Transverse colon (tissue), 4 donors: Measurements from ENCODE around the gene CLTC.

Experiments
- POLR2A ChIP-seq: fragments of 450-650 bp; IDR thresholded peaks from one replicate; pipeline ENCODE4 v1.6.1; 2016; ENCODE audit warnings: antibody characterized with exemption, mild to moderate bottlenecking, moderate library complexity
- POLR2AphosphoS5 ChIP-seq, 3 donors: sonication (generic); formaldehyde crosslinking; IDR thresholded peaks; one replicate each; pipeline ENCODE4 v1.6.1; 2016; ENCODE audit warnings: antibody characterized with exemption in 3 of 3
- TF ChIP-seq, protein P1 (sequence below), 5 experiments: fragments of 200-600 bp in 3 of 5; fragments of 450-650 bp in 2 of 5; sonication (generic) in 3 of 5; IDR thresholded peaks; 1 replicate in 2 of 5; 2 replicates in 3 of 5; pipeline ENCODE4 v1.5.1; 2016 to 2017; ENCODE audit warnings: antibody characterized with exemption in 5 of 5, inconsistent platforms in 3 of 5, mild to moderate bottlenecking in 2 of 5, moderate library complexity in 1 of 5

DNA sequence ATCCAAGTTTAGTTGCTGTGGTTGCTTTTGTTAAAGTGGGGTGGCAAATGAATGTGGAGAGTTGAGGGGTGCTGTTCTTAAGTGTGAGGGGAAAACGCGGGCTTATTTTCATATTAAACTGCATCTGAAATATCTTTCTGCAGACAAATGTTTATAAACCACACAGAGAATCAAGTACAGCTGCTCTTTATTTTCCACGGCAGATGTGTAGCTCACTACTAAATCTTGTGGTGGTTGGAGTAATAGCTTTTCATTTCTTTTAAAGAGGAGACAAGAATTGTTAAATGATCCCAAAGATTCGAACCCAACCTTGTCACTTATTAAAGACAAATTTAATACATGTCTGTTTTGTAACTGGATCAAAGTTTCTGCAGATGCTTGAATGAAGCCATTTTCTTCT is 2.1 kb downstream of the CLTC start:
- TF ChIP-seq POLR2A (no peak), POLR2AphosphoS5 (IDR thresholded peaks at IDR 0.05) (no peak)
- TF ChIP-seq, protein P1, sequence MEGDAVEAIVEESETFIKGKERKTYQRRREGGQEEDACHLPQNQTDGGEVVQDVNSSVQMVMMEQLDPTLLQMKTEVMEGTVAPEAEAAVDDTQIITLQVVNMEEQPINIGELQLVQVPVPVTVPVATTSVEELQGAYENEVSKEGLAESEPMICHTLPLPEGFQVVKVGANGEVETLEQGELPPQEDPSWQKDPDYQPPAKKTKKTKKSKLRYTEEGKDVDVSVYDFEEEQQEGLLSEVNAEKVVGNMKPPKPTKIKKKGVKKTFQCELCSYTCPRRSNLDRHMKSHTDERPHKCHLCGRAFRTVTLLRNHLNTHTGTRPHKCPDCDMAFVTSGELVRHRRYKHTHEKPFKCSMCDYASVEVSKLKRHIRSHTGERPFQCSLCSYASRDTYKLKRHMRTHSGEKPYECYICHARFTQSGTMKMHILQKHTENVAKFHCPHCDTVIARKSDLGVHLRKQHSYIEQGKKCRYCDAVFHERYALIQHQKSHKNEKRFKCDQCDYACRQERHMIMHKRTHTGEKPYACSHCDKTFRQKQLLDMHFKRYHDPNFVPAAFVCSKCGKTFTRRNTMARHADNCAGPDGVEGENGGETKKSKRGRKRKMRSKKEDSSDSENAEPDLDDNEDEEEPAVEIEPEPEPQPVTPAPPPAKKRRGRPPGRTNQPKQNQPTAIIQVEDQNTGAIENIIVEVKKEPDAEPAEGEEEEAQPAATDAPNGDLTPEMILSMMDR (IDR thresholded peaks at IDR 0.05) = no peak
